ENCODE results near the gene SLC16A7.

Gene SLC16A7

GRCh38 chr12:59624732-59625460, 29.1 kb downstream of the SLC16A7 start:
- no peak for DNase-seq (ENCODE audit: low read depth)

GRCh38 chr12:59626382-59626781, 30.6 kb downstream of the SLC16A7 start:
- DNase-seq (ENCODE audit: low read depth) = no peak

- DNase-seq (ENCODE audit: low read depth) = no peak
These were observed 31.8 kb downstream of the SLC16A7 start for GRCh38 chr12:59627582-59627981.

- DNase-seq (ENCODE audit: low read depth) = no peak
These were observed 34.1 kb downstream of the SLC16A7 start for GRCh38 chr12:59629890-59630289.

GRCh38 chr12:59632408-59632807, 36.6 kb downstream of the SLC16A7 start:
- no peak for DNase-seq (ENCODE audit: low read depth)

- DNase-seq (ENCODE audit: low read depth) = no peak
These were observed 38.4 kb downstream of the SLC16A7 start for GRCh38 chr12:59634254-59634653.

GRCh38 chr12:59636945-59637691, 41.3 kb downstream of the SLC16A7 start:
- DNase-seq (ENCODE audit: low read depth) = no peak

- no peak for DNase-seq (ENCODE audit: low read depth)
These were observed 41.9 kb downstream of the SLC16A7 start for GRCh38 chr12:59637692-59638070.

- DNase-seq (ENCODE audit: low read depth) = no peak
These were observed 47.7 kb downstream of the SLC16A7 start for GRCh38 chr12:59643550-59643949.

- no peak for DNase-seq (ENCODE audit: low read depth)
These were observed 49.4 kb downstream of the SLC16A7 start for GRCh38 chr12:59645242-59645641.

- no peak for DNase-seq (ENCODE audit: low read depth)
These were observed 50.8 kb downstream of the SLC16A7 start for GRCh38 chr12:59646636-59647035.

GRCh38 chr12:59649203-59649602, 53.4 kb downstream of the SLC16A7 start:
- no peak for DNase-seq (ENCODE audit: low read depth)

- no peak for DNase-seq (ENCODE audit: low read depth)
These were observed 54.9 kb downstream of the SLC16A7 start for GRCh38 chr12:59650588-59651228.

GRCh38 chr12:59651229-59651920, 55.5 kb downstream of the SLC16A7 start:
- no peak for DNase-seq (ENCODE audit: low read depth)

GRCh38 chr12:59652130-59652529, 56.3 kb downstream of the SLC16A7 start:
- DNase-seq (ENCODE audit: low read depth) = no peak

- DNase-seq (ENCODE audit: low read depth) = no peak
These were observed 58.2 kb downstream of the SLC16A7 start for GRCh38 chr12:59654061-59654460.

- DNase-seq (ENCODE audit: low read depth) = no peak
These were observed 61.4 kb downstream of the SLC16A7 start for GRCh38 chr12:59657266-59657665.

GRCh38 chr12:59657711-59658110, 61.9 kb downstream of the SLC16A7 start:
- DNase-seq (ENCODE audit: low read depth) = no peak

GRCh38 chr12:59660148-59660547, 64.3 kb downstream of the SLC16A7 start:
- DNase-seq (ENCODE audit: low read depth) = no peak

GRCh38 chr12:59660921-59661597, 65.2 kb downstream of the SLC16A7 start:
- DNase-seq (ENCODE audit: low read depth) = no peak

- DNase-seq (ENCODE audit: low read depth) = no peak
These were observed 68.7 kb downstream of the SLC16A7 start for GRCh38 chr12:59664495-59664894.

GRCh38 chr12:59665701-59666100, 69.9 kb downstream of the SLC16A7 start:
- DNase-seq (ENCODE audit: low read depth) = no peak

Measured in activated T-cell treated with anti-CD3 and anti-CD28 coated beads for 48 hours (primary cell).